GM23248 (cell line): ENCODE measurements around the gene HOXB6.

Source experiments
- EZH2 ChIP-seq: fragments of 200-600 bp; sonication (generic); IDR thresholded peaks from 2 replicates; pipeline ENCODE4 v1.6.1; 2018; ENCODE audit warnings: antibody characterized with exemption, mild to moderate bottlenecking; ENCODE audit not compliant: insufficient read depth, poor library complexity, severe bottlenecking
- EZH2phosphoT487 ChIP-seq: fragments of 200-600 bp; sonication (generic); IDR thresholded peaks from 2 replicates; pipeline ENCODE4 v1.6.1; 2018; ENCODE audit warnings: antibody characterized with exemption, moderate library complexity, mild to moderate bottlenecking, low read depth; ENCODE audit not compliant: insufficient read depth

DNA sequence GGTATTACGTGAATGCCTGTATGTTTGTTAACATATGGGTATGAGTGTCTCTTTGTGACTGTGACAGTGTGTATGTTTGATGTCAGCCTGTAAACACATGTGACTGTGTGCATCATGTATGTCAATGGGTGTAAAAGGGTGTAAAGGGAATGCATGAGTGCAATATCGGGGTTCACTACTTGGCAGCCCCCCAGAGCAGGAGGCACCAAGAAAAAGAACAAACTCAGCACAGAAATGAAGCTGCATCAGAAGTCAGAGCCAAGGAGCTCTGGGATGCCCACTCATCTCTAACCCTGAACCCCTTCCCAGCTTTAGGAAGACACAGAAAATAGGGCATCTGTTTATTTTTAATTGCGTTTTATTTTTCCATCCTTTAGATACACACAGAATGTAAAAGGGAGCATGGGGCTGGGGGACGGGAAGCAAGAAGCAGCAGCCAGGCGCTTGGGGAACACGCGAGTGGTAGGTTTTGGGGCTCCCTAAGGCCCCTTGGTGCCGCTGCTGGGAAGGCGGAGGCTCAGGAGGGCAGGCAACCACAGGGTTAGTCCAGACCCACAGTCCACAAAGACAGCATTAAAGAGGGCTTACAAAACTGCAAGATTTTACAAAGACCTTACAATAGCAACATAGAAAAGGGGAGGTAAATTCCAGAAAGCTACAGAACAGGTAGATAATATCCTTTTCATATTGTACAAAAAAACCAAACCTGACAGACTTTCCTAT, 2.3 kb upstream of the HOXB6 start:
- TF ChIP-seq EZH2, result no peak
- no peak for TF ChIP-seq EZH2phosphoT487
